Endometrium (tissue), 2 donors: ENCODE data around the gene SHCBP1L.

Experiments
- FAIRE-seq: peaks from 2 replicates; lab custom pipeline; 2012; peaks lifted over from hg19 to GRCh38; lab: Jason Lieb, UNC
- donor health status: control.
- donor health status: control.

Gene SHCBP1L

GRCh38 chr1:182890927-182891610 is 61.9 kb downstream of the SHCBP1L start:
- no peak for FAIRE-seq

GRCh38 chr1:182889997-182890396 is 63.0 kb downstream of the SHCBP1L start:
- no peak for FAIRE-seq

DNA sequence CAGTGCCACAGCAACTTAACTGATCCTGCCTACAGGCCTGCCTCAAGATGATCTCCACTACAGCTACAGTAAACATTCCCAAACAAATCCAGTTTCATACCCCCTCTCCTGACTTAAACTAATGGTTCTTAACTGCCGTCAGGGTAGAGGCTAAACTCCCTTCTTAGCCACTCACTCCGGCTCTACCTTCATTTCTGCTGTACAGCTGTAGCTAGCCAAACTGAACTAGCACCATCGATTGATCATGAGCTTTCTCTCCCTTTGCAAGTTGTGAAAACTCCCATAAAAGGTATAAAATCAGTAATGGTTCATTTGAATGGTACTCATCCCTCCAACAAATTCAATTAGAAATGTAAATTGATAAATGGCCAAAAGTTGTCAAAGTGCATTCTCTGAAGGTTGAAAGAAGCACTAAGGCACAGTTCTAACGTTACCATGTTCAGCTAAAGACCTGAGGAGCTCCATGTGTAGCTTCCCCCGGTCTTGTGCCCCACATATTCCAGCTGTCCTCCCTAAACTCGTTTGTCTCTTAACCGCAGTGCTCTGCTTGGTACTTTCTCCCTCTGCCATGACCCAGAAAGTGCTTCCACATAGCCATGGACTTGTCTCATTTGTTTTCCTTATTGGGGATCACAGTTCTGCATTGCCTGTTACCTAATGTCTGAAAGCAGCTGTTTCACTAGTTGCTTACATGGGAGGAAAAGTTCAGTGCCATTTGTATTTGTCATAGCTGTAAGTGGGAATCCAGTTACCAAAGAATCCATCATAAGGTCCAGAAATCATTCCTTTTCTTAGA is 64.0 kb downstream of the SHCBP1L start:
- FAIRE-seq: no peak

- no peak for FAIRE-seq
Measured at GRCh38 chr1:182886985-182887384, 66.0 kb downstream of the SHCBP1L start.

GRCh38 chr1:182885591-182885990 is 67.4 kb downstream of the SHCBP1L start:
- FAIRE-seq: no peak

DNA sequence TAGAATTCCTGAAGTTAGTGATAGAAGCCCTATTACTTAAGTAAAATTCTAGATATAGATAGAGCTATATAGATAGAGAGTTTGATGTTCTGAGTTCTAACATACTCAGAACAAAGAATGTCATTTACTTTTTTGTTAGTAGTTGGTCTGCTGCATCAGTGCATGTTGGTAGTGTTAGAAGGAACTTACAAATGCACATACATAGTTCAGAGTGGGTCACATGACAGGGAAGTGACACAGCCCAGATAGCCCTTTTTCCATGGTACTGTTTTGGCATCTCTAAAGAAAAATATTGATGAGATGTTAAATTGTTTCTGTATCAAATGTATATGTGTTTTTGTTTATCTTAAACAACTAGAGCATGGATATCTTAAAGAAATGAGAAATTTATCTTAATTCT is 68.1 kb downstream of the SHCBP1L start:
- FAIRE-seq: no peak

- FAIRE-seq: no peak
Measured at GRCh38 chr1:182877842-182878241, 75.1 kb downstream of the SHCBP1L start.

- no peak for FAIRE-seq
Measured at GRCh38 chr1:182877331-182877730, 75.6 kb downstream of the SHCBP1L start.

DNA sequence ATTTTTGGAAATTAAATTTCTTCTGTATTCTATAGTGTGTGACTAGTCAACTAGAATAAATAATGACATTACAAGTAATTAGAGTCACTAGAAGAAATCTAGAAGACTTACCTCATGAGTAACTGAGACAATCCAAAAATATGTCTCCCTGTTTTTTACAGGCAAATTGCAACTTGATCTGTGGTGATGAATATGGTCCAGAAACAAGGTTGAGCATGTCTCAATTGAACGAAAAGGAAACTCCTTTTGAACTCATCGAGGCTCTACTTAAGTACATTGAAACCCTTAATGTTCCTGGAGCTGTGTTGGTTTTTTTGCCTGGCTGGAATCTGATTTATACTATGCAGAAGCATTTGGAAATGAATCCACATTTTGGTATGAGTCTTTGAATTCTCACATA is 77.1 kb downstream of the SHCBP1L start:
- no peak for FAIRE-seq

DNA sequence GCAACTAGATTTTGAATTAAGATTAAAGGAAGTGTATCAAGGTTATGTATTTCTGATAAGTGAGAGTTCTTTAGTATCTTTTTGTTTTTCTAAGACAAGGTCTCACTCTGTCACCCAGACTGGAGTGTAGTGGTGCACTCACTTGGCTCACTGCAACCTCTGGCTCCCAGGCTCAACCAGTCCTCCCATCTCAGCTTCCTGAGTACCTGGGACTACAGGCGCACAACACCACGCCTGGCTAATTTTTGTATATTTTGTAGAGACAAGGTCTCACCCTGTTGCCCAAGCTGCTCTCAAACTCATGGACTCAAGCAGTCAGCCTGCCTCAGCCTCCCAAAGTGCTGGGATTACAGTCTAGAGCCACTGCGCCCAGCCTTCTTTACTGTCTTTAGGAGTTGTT is 80.1 kb downstream of the SHCBP1L start:
- no peak for FAIRE-seq

DNA sequence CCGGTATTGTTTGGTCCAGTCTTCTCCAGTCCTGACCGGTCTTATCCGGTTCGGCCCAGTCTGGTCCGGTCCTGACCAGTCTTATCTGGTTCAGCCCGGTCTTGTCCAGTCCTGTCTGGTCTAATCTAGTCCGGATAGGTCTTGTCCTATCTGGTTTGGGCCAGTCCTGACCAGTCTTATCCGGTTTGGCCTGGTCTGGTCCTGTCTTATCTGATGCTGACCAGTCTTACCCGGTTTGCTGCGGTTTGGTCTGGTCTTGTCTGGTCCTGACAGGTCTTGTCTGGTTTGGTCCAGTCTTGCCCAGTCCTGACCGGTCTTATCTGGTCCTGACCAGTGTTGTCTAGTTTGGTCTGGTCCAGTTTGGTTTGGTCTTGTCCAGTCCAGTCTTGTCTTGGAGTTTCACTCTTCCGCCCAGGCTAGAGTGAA is 83.7 kb downstream of the SHCBP1L start:
- FAIRE-seq: no peak

DNA sequence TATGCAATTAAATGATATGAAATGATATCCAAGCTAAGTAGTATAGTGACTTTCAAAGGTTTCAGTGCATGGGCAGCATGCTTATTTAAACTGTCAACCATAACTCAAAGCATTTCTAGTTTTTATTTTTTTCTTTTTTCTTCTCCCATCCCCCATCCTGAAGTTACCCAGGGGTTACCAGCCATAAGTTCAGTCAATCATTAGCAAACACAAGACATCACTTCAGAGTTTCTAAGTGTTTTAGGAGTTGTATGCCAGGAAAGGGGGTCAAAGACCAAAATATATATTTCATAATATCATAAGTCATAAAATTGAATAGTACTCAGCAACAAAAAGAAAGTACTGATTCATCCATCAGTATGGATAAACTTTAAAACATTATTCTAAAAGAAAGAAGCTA is 85.1 kb downstream of the SHCBP1L start:
- no peak for FAIRE-seq

DNA sequence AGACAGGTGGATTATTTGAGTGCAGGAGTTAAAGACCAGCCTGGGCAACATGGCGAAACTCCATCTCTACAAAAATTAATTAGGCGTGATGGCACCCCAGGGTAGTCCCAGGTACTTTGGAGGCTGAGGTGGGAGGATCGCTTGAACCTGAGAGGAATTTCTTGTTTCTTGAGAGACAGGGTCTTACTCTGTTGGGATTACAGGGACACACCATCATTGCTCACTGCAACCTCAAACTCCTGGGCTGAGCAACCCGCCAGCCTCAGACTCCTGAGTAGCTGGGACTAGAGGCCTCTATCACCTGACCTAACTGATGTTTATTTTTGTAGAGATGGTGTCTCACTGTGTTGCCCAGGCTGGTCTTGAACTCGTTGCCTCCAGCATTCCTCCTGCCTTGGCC is 89.0 kb downstream of the SHCBP1L start:
- FAIRE-seq: no peak

- no peak for FAIRE-seq
Measured at GRCh38 chr1:182862827-182863226, 90.1 kb downstream of the SHCBP1L start.

GRCh38 chr1:182861994-182862393 is 91.0 kb downstream of the SHCBP1L start:
- no peak for FAIRE-seq

DNA sequence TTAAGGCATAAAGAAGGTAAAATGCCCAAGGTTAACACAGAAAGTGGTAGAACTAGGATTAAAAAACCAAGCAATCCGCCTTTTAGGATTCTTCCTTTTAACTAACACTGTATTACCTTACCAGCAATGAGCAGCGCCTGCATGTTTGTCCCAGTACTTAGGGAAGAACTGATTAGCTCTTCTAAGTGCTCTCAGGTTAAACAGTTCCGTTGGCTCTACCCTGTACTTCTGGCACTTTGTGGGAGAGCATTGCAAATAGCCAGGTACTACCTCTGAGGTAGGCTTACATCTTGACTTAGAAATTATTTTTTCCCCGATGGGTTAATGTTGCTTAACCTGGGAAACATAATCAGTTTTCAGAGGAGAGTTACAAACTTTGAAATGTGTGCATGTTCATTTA is 92.3 kb downstream of the SHCBP1L start:
- no peak for FAIRE-seq

DNA sequence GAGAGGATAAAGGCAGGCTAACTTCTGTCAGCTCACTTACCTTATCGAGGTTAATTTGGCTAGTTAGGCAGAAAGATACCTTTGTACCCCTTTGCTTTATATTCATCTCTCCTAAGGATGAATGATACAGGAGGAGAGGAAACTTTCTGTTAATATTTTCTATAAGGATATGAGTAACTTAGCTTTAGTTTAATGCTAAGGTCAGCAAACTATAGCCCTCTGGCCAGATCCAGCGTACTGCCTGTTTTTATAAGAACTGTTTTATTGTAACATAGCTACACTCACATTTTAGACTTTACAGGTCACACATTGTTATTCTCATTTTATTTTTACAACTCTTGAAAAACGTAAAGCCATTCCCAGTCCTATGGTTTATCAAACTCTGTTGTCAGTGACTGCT is 95.8 kb downstream of the SHCBP1L start:
- FAIRE-seq: no peak

DNA sequence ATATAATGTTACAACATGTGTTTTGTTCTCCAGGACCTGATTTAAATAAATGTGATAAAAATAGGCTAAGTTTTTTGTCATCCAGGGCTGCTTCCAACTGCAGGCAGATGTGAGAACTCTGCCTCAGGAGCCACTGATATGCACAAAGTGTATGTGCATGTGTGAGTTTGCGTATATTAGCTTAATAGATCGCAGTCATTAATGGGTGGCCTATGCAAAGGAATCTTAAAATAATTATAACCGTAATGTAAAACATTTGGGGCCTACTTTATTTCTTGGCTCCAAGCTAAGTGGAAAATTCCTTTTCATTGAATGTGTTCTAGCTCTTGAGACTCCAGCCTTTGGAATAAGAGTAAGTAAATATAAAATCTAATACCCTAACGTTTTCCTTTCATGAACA is 97.1 kb downstream of the SHCBP1L start:
- no peak for FAIRE-seq

- no peak for FAIRE-seq
Measured at GRCh38 chr1:182851825-182852224, 101.1 kb downstream of the SHCBP1L start.

GRCh38 chr1:182850319-182850718 is 102.6 kb downstream of the SHCBP1L start:
- no peak for FAIRE-seq
